GM21447 (cell line): Measurements from ENCODE around the gene PPM1D.
A peak's percentile ranks its signal among the peaks of the same experiment; 100 is the strongest.
"Not testable (repeated sequence)": the region's sequence is repeated elsewhere in the genome, so short reads cannot be mapped to it uniquely, and the experiment has no call there.

Experiments used
- ATAC-seq: cut with Tn5 transposase; IDR thresholded peaks from one replicate; pipeline ENCODE4 v1.9.1; 2021; ENCODE audit not compliant: unreplicated experiment

Gene PPM1D

GRCh38 chr17:60599620-60600489 lies at the start of gene PPM1D:
Gene PPM1D, plus strand, starts transcription at chr17:60600193. Its CDS starts 222 bp downstream, at chr17:60600415.
- peak; percentile 81 for ATAC-seq

- not testable (repeated sequence) for ATAC-seq
Observed at GRCh38 chr17:60552255-60552654, 47.7 kb upstream of the PPM1D start.

- ATAC-seq, result no peak
Observed at GRCh38 chr17:60554377-60554788, 45.6 kb upstream of the PPM1D start.

- ATAC-seq, result no peak
Observed at GRCh38 chr17:60555786-60556185, 44.2 kb upstream of the PPM1D start.

GRCh38 chr17:60557805-60558204 lies 42.2 kb upstream of the PPM1D start:
- ATAC-seq, result no peak

- no peak for ATAC-seq
Observed at GRCh38 chr17:60559659-60559994, 40.4 kb upstream of the PPM1D start.

GRCh38 chr17:60559995-60560859 lies 39.8 kb upstream of the PPM1D start:
- no peak for ATAC-seq

GRCh38 chr17:60560860-60561257 lies 39.1 kb upstream of the PPM1D start:
- no peak for ATAC-seq

GRCh38 chr17:60562421-60562820 lies 37.6 kb upstream of the PPM1D start:
- no peak for ATAC-seq

- ATAC-seq, result no peak
Observed at GRCh38 chr17:60563743-60564142, 36.2 kb upstream of the PPM1D start.

- ATAC-seq, result no peak
Observed at GRCh38 chr17:60565233-60565632, 34.8 kb upstream of the PPM1D start.

GRCh38 chr17:60573236-60574051 lies 26.5 kb upstream of the PPM1D start:
- no peak for ATAC-seq

- ATAC-seq, result peak; percentile 58
Observed at GRCh38 chr17:60577147-60577915, 22.7 kb upstream of the PPM1D start.

- ATAC-seq, result no peak
Observed at GRCh38 chr17:60579090-60579489, 20.9 kb upstream of the PPM1D start.

- no peak for ATAC-seq
Observed at GRCh38 chr17:60579551-60579950, 20.4 kb upstream of the PPM1D start.

GRCh38 chr17:60583008-60583407 lies 17.0 kb upstream of the PPM1D start:
- ATAC-seq, result no peak

GRCh38 chr17:60585887-60586286 lies 14.1 kb upstream of the PPM1D start:
- ATAC-seq, result no peak

GRCh38 chr17:60586288-60586974 lies 13.6 kb upstream of the PPM1D start:
- ATAC-seq, result no peak

- no peak for ATAC-seq
Observed at GRCh38 chr17:60590070-60590469, 9.9 kb upstream of the PPM1D start.

GRCh38 chr17:60592750-60593149 lies 7.2 kb upstream of the PPM1D start:
- ATAC-seq, result no peak
